GM19372 (cell line): Measurements from ENCODE around the gene SIGLEC8.
"Not testable (repeated sequence)": the region's sequence is repeated elsewhere in the genome, so short reads cannot be mapped to it uniquely, and the experiment has no call there.

Experiments
- ATAC-seq: cut with Tn5 transposase; IDR thresholded peaks from one replicate; pipeline ENCODE4 v1.9.1; 2021; ENCODE audit warnings: mild to moderate bottlenecking, low read depth, moderate library complexity; ENCODE audit not compliant: unreplicated experiment

Gene SIGLEC8

GRCh38 chr19:51476164-51476563, 17.9 kb upstream of the SIGLEC8 start:
- ATAC-seq = no peak

GRCh38 chr19:51473009-51473707, 14.9 kb upstream of the SIGLEC8 start:
- ATAC-seq = no peak

- no peak for ATAC-seq
These were observed 14.4 kb upstream of the SIGLEC8 start for GRCh38 chr19:51472607-51473006.

- ATAC-seq = no peak
These were observed 13.3 kb upstream of the SIGLEC8 start for GRCh38 chr19:51471527-51471926.

- ATAC-seq = no peak
These were observed 12.7 kb upstream of the SIGLEC8 start for GRCh38 chr19:51470966-51471365.

- no peak for ATAC-seq
These were observed 11.4 kb upstream of the SIGLEC8 start for GRCh38 chr19:51469629-51470028.

GRCh38 chr19:51469162-51469561, 10.9 kb upstream of the SIGLEC8 start:
- no peak for ATAC-seq

GRCh38 chr19:51468545-51468920, 10.3 kb upstream of the SIGLEC8 start:
- no peak for ATAC-seq

GRCh38 chr19:51467864-51468544, 9.8 kb upstream of the SIGLEC8 start:
- no peak for ATAC-seq

- no peak for ATAC-seq
These were observed 8.5 kb upstream of the SIGLEC8 start for GRCh38 chr19:51466723-51467122.

GRCh38 chr19:51463976-51464581, 5.8 kb upstream of the SIGLEC8 start:
- not testable (repeated sequence) for ATAC-seq

- ATAC-seq = no peak
These were observed 4.4 kb upstream of the SIGLEC8 start for GRCh38 chr19:51462681-51463080.

- ATAC-seq = no peak
These were observed 4.0 kb upstream of the SIGLEC8 start for GRCh38 chr19:51462276-51462675.

GRCh38 chr19:51461723-51462161, 3.5 kb upstream of the SIGLEC8 start:
- ATAC-seq = no peak

GRCh38 chr19:51460164-51460992, 2.1 kb upstream of the SIGLEC8 start:
- ATAC-seq = no peak

GRCh38 chr19:51458899-51459505, 748 bp upstream of the SIGLEC8 start:
- ATAC-seq = no peak

- ATAC-seq = no peak
These were observed 772 bp downstream of the SIGLEC8 start for GRCh38 chr19:51457351-51458013.

GRCh38 chr19:51456541-51457290, 1.5 kb downstream of the SIGLEC8 start:
- ATAC-seq = no peak

- no peak for ATAC-seq
These were observed 7.4 kb downstream of the SIGLEC8 start for GRCh38 chr19:51450730-51451307.
